ENCODE results near the gene MYH10.
"Not testable (repeated sequence)": the region's sequence is repeated elsewhere in the genome, so short reads cannot be mapped to it uniquely, and the experiment has no call there.

Gene MYH10

DNA sequence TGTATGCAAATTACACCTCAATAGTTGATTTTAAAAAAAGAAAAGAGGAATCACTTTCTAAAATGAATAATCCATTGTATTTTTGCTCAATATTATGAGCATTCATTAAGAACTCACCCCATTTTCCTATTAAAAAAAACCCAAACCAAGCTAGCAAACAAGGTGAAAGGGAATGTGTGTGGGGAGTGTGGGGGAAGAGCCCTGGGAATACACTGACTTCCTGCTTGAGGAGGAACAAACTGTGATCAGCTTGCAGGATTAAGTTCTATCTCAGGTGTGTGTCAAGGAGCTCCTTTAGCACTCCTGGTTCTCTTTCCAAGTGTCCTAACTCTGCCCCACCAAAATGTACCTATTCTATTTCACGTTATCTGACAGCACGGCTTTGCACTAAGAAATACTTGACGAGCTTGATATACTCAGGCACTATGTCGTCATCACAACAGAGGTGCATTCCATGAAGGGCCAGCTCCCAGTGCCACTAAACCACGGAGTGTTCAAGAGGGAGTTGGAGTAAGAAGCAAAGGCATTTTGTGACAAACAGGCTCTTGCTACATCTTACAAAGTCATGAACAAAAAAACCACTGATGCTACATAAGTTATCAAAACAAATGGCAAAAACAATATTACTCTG, 73.2 kb downstream of the MYH10 start:
- no peak for DNase-seq (ENCODE audit: low spot score)

DNA sequence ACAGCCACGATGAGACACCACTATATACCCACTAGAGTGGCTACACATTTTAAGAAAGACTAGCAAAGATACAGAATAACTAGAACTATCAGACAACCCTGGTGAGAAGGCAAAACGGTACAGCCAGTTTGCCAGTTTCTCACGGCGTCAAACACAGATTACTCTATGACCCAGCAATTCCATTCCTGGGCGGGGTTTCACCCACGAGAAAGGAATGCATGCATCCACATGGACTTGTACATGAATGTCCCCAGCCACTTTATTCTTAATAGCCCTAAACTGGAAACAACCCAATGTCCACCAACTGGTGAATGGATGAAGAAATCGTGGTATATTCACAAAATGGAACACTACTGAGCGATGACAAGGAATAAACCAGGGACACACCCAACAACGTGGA, 74.5 kb downstream of the MYH10 start:
- DNase-seq (ENCODE audit: low spot score): no peak

GRCh38 chr17:8555062-8555461, 75.5 kb downstream of the MYH10 start:
- no peak for DNase-seq (ENCODE audit: low spot score)

DNA sequence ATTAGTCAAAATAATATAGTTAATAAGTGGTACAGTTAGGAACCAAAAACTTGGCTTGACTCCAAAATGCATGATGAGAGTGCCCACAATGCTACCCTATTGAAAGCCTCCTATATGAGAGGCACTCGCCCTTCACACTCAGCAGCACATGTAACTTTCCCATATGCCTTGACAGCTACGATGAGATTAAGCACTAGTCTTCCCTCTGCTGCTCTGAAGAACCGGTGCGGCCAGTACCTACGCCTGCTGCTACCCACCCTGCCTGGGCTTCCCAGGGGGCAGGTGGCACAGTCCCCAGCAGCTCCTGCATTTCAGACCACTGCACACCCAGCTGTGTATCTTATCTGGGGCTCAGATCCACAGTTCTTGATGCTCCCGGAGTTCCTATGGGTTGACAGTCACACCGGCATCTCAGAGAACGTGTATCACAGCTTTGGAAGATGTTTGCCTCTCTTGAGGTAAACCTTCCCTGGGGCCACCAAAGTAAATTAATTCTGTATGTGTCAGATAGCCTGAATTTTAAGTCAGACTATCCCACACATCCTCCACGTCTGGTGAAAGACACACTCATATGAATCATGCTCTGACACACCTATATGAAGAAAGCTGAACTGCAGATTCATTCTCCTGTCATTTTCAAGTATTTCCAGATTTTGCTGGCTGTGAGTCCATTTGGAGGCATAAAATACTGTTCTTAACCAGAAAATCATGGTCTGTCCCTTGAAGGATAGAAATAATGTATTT, 77.8 kb downstream of the MYH10 start:
- no peak for DNase-seq (ENCODE audit: low spot score)

DNA sequence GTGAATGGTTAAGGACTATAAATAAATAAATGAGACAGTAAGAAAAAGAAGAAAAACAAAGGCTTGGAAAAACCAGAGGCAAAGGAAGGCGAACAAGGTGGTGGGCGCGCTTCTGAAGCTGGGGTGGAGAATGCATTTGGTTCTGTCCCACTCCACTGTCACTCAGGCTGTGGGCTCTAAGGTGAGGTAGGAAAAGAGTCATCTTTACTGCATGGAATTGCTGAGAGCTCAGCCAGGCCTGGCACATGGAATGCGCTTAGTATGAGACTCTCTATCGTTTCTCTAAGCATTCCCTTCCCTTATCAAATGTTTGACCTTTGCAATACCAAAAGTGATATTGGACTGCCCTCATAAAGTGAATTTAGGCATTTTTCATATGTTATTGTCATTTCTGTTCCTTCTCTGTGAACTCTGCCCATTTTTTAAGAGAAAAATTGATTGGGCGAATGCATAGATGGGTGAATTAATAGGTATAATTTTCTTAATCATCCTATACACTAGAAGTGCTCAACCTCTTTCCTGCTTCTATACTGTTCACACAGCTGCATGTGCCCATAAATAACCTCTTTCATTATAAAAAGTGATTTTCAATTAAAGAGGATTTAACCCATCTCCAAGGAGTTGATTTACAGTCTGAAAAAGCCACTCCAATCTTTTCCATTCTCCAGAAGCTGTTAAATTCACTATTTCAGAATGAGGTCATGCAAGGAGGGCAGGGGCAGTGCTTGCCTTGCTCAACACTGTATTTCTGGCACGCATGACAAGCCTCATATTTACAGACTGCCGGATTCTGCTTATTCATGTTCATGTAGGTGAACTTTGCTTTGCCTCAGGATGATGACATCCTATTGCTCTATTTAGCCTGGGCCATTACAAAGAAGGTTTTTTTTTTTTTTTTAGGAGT, 87.7 kb downstream of the MYH10 start:
- DNase-seq (ENCODE audit: low spot score): no peak

- DNase-seq (ENCODE audit: low spot score): not testable (repeated sequence)
These were observed 90.5 kb downstream of the MYH10 start for GRCh38 chr17:8539976-8540375.

GRCh38 chr17:8537734-8538133, 92.8 kb downstream of the MYH10 start:
- no peak for DNase-seq (ENCODE audit: low spot score)

DNA sequence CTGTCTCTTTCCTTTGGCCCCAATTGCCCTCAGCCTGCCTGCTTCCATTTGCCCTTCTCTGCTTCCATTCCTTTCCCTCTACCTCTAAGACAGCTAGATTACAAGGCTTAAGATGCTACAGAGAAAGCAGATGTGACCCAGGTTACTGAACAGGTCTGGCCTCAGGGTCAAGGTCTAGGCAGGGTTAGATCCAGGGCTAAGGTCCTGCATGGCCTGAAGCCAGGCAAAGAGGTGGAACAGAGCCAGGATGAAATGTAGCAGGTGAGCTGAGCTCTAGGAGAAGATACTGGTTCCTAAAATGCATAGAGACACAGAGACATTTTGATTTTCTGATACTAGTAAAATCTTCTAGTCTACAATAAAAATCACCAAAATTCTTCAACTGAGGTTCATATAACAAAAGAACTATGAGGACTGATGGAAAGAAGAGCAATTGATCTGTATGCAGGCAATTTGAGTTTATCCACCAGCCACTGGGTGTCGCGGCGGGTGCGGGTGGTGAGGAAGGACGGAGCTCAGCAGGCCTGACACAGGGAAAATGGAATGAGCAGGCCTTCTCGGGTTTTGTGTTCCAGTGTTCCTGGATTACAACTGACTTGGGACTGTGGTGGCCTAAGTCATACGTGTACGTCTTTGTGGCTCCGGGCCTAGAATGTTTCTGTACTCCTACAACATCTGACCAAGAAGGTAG, 95.9 kb downstream of the MYH10 start:
- DNase-seq (ENCODE audit: low spot score): no peak

GRCh38 chr17:8532021-8532420, 98.5 kb downstream of the MYH10 start:
- DNase-seq (ENCODE audit: low spot score): no peak

GRCh38 chr17:8522577-8522976, 107.9 kb downstream of the MYH10 start:
- DNase-seq (ENCODE audit: low spot score): no peak

DNA sequence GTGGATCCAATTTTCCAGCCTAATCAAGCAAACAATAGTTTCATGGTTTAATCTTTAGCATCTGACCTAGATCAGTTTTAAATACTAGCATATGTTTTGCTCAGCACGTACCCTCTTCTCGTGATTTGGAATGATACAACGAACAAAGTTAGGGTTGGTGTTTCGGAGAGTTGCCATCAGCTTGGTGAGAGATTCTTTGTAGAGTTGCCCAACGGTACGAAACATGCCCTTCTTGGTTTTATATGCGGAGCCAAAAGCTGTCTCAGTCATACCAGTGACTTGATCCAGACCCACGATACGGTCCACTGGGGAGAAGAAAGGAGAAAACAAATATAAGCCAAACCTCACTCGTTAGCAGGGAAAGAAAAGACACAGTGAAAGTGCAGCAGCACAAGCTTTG, 109.5 kb downstream of the MYH10 start:
- no peak for DNase-seq (ENCODE audit: low spot score)

DNA sequence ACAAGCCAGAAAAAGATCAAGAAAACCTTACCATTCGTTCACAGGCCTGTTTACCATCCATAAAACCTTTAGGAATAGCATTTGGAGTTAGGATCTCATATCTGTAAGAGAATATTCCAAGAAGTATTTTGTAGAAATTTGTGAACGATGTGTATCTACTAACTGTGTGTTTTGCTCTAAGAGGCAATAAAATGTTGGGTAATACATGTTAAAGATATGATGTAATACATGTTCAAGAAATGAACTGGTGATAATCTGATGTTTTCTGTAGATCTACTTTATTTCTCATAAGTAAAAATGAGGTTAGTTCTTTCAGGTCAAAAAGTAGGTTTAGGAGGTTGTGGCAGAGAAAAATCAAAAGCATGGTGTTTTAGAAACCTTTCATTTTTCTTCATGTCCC, 111.7 kb downstream of the MYH10 start:
- DNase-seq (ENCODE audit: low spot score): no peak

GRCh38 chr17:8518326-8518725, 112.2 kb downstream of the MYH10 start:
- DNase-seq (ENCODE audit: low spot score): no peak

DNA sequence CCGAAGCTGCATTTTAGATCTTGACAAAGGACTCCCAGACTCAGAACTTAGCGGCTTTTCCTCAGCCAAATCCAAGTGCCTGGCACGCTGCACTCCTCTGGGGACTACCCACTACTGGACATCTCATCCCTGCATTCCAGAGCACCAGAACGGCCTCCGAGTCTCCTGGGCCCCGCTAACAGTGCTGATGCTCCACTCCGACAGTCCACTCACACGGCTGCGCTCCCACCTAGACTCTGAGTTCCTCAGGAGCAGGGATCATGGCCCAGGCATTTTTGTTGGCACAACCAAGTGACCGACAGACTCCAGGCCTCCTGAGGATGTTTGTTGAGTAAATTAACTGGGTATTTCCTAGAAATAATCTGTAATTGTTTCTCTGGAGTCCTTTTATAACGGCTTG, 115.7 kb downstream of the MYH10 start:
- no peak for DNase-seq (ENCODE audit: low spot score)

GRCh38 chr17:8506145-8506544, 124.4 kb downstream of the MYH10 start:
- no peak for DNase-seq (ENCODE audit: low spot score)

- no peak for DNase-seq (ENCODE audit: low spot score)
These were observed 125.9 kb downstream of the MYH10 start for GRCh38 chr17:8504460-8505207.

- no peak for DNase-seq (ENCODE audit: low spot score)
These were observed 126.7 kb downstream of the MYH10 start for GRCh38 chr17:8503807-8504206.

DNA sequence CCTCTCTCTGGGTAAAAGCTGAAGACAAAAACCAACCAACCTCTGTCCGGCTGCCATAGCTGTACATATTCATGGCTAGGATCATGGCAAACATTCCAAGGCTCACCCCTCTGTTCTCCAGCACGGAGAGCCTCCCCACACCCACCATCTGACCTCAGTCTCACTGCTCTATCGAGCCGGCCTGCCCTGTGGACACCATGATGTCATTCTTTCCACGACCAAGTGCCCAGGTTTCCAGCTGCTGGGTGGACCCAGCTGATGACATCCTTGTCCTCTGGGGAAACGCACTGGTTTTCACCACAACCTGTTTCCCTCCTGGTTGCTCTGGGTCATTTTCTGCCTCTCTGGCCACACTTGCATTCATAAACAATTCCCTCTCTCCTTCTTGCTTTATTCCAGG, 127.2 kb downstream of the MYH10 start:
- no peak for DNase-seq (ENCODE audit: low spot score)

DNA sequence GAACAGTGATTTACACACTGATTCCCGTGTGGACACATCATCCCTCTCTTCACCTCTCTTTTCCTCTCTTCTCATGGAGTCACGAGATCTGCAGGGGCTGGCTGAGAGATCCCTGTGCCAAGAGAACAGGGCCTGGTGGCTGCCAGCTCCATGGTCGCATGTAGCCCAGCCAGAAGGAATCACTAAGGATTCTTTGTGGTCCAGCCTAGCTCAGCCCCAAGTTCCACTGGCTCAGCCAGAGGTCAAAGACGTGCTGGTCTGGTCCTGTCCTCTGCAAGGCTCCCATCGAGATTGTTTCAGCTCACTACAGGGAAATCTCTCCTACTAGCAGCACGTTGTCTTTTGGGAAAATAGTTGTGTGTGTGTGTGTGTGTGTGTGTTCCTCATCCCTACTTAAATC, 128.4 kb downstream of the MYH10 start:
- no peak for DNase-seq (ENCODE audit: low spot score)

- DNase-seq (ENCODE audit: low spot score): no peak
These were observed 129.9 kb downstream of the MYH10 start for GRCh38 chr17:8500609-8501008.

GRCh38 chr17:8499614-8500013, 130.9 kb downstream of the MYH10 start:
- no peak for DNase-seq (ENCODE audit: low spot score)
